GM19240 (cell line): ENCODE results near the gene STIM1.

Experiments used
- DNase-seq: peaks from one replicate; pipeline ENCODE4 v3.0.0; 2011; ENCODE audit warnings: low spot score; ENCODE audit not compliant: insufficient read length

Gene STIM1

GRCh38 chr11:3909901-3910300 is 54.4 kb downstream of the STIM1 start:
- DNase-seq, result no peak

- DNase-seq, result no peak
Measured at GRCh38 chr11:3911908-3912505, 56.5 kb downstream of the STIM1 start.

- DNase-seq, result no peak
Measured at GRCh38 chr11:3913921-3914320, 58.5 kb downstream of the STIM1 start.

GRCh38 chr11:3914805-3915204 is 59.3 kb downstream of the STIM1 start:
- DNase-seq, result no peak

- no peak for DNase-seq
Measured at GRCh38 chr11:3916962-3917361, 61.5 kb downstream of the STIM1 start.

- no peak for DNase-seq
Measured at GRCh38 chr11:3920148-3920852, 64.8 kb downstream of the STIM1 start.

GRCh38 chr11:3922056-3922455 is 66.6 kb downstream of the STIM1 start:
- no peak for DNase-seq

GRCh38 chr11:3925513-3925912 is 70.0 kb downstream of the STIM1 start:
- no peak for DNase-seq

GRCh38 chr11:3926458-3927095 is 71.1 kb downstream of the STIM1 start:
- DNase-seq, result no peak

GRCh38 chr11:3927129-3927796 is 71.8 kb downstream of the STIM1 start:
- no peak for DNase-seq

GRCh38 chr11:3929232-3929631 is 73.8 kb downstream of the STIM1 start:
- DNase-seq, result no peak

GRCh38 chr11:3929649-3930048 is 74.2 kb downstream of the STIM1 start:
- no peak for DNase-seq

GRCh38 chr11:3932698-3933097 is 77.2 kb downstream of the STIM1 start:
- no peak for DNase-seq

- DNase-seq, result no peak
Measured at GRCh38 chr11:3933165-3933628, 77.7 kb downstream of the STIM1 start.

- DNase-seq, result no peak
Measured at GRCh38 chr11:3934658-3935057, 79.2 kb downstream of the STIM1 start.

GRCh38 chr11:3936517-3936916 is 81.1 kb downstream of the STIM1 start:
- no peak for DNase-seq

GRCh38 chr11:3939211-3939610 is 83.7 kb downstream of the STIM1 start:
- no peak for DNase-seq

GRCh38 chr11:3939651-3940190 is 84.3 kb downstream of the STIM1 start:
- DNase-seq, result no peak

- DNase-seq, result no peak
Measured at GRCh38 chr11:3942160-3942955, 86.9 kb downstream of the STIM1 start.

GRCh38 chr11:3942956-3943497 is 87.6 kb downstream of the STIM1 start:
- DNase-seq, result no peak

GRCh38 chr11:3944198-3944597 is 88.7 kb downstream of the STIM1 start:
- DNase-seq, result no peak
